Measurements from ENCODE around the gene P2RX6.

The P2RX6 gene

DNA sequence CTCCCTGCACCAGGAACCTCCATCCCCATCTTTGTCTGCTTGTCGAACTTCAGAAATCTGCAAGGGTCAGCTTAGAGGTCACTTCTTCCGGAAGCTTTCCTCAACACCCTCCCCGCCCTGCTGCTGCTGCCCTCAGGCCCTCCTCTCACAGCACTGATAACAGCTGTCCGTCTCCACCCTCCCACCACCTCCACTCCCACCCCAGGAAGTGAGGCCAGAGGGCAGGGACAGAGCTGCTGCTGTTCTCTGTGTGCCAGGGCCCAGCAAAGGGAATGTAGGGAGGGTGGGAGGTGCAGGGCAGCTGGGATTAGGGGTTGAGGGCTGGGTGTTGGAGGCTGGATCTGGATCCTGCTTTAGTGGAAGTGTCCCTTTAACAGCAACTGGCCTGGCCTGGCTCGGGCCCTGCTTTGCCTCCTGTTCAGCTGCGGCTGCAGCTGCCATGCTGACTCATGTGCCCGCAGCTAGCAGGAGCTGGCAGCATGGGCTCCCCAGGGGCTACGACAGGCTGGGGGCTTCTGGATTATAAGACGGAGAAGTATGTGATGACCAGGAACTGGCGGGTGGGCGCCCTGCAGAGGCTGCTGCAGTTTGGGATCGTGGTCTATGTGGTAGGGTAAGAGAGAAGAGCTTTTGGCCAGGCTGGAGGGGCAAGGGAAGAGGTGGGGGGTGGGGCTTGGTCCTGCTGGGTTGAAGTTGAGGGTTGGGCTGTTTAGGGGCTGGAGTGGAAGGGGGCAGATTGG, at the start of gene P2RX6:
P2RX6 (plus strand) TSS at position 440 of the 740 bp plus-strand sequence; CDS start at position 450, 10 bp downstream.
- in situ Hi-C loops (cut with HindIII; ENCODE audit: low sequenced_read_pairs), result no loop called here
- peak within 1 kb of the TSS; percentile 55 for H3K4me3 ChIP-seq (ENCODE audit: low read depth, low read length)
- DNase-seq (ENCODE audit: low read depth, low spot score), result peak; percentile 37
- TF ChIP-seq, protein P1, sequence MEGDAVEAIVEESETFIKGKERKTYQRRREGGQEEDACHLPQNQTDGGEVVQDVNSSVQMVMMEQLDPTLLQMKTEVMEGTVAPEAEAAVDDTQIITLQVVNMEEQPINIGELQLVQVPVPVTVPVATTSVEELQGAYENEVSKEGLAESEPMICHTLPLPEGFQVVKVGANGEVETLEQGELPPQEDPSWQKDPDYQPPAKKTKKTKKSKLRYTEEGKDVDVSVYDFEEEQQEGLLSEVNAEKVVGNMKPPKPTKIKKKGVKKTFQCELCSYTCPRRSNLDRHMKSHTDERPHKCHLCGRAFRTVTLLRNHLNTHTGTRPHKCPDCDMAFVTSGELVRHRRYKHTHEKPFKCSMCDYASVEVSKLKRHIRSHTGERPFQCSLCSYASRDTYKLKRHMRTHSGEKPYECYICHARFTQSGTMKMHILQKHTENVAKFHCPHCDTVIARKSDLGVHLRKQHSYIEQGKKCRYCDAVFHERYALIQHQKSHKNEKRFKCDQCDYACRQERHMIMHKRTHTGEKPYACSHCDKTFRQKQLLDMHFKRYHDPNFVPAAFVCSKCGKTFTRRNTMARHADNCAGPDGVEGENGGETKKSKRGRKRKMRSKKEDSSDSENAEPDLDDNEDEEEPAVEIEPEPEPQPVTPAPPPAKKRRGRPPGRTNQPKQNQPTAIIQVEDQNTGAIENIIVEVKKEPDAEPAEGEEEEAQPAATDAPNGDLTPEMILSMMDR (IDR thresholded peaks at IDR 0.05; ENCODE audit: low read depth, low read length), result no peak

DNA sequence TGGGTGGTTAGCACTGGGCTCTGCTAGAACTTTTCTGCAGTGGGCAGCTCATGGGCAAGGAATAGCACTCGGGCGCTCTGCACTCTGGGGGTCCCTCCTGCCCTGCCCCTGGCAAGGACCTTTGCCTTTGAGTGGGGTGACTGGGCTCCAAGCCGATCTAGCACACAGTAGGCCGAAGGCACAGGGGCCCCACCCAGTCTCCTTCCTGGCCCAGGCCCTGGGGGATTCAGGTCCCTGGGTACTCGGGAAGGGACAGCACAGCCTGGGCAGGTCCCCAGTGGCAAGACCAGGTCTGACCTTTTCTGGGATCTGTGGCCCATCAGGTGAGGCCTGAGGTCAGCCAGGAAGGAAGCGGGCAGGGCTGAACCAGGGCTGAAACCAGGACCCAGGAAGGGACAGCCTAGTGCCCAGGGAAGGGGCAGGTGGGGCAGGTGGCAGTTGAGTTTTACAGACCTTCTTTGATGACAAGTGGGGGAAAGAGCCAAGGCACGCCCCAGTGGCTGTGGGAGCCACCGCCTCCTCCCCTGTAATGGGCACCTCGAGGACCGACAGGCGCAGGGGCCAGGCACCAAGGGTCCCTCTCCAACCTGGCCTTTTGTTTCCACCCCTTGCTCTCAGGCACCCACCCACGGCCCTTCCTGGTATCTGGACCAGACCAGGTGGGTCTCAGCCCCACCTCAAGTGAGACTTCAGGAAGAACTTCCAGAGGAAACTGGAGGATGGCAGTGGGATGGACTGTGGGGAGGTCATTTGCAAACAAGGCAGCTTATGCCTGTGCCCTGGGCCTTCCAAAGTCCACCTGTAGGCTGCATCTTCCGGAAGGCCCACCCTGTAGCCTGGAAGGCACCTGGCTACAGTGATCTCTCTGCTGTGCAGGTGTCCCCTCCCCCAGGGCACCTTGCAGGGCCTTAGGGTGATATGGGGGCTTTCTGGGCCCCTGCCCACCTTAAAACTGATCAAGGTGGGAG, 48.8 kb upstream of the P2RX6 start:
- in situ Hi-C loops (cut with HindIII; ENCODE audit: low sequenced_read_pairs), result no loop called here
- H3K4me3 ChIP-seq (ENCODE audit: low read depth, low read length), result no peak overlapping the region
- TF ChIP-seq, protein P1 (IDR thresholded peaks at IDR 0.05; ENCODE audit: low read depth, low read length), result no peak
- no peak for DNase-seq (ENCODE audit: low read depth, low spot score)

DNA sequence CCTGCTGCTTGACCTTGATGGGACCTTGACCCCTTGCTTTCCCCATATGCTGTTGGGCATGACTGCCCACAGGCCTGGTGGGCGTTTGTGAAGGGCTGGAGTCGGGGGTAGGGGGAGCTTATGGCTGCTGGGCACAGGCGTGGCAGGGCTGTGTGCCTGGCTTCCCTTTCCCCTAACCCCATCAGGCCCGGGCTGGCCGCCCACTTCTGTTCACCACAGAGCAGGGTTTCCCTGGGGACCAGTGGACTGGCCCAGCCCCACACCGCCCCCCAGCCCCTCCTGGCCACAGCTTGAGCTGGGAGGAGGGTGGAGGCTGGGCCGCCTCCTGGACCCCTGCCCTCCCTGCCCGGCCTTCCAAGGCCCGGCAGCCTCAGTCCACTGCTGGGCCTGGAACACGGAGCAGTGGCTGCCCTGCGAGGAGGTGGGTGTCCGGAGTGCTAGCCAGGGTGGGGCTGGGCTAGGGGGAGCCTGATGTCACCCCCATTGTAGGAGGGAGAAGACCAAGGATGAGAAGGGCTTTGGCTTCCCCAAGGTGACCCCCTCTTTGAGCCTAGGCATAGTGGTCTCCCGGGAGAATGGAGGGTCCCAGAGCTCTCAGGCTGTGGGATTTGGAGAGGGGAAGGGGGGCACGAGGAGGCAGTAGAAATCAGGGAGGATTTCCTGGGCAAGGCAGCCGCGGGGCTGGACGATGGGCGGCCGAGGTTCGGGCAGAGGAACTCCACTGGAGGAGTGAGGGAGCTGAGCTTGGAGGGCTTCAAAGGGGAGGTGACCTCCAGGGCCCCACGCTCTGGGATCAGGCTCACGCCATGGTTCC, 47.9 kb upstream of the P2RX6 start, which contains the start of gene AIFM3:
AIFM3 (plus strand) TSS at position 373 of the 814 bp plus-strand sequence. CDS start 690 bp downstream, outside the sequence.
- DNase-seq (ENCODE audit: low read depth, low spot score), result no peak
- in situ Hi-C loops (cut with HindIII; ENCODE audit: low sequenced_read_pairs), result no loop called here
- TF ChIP-seq, protein P1 (IDR thresholded peaks at IDR 0.05; ENCODE audit: low read depth, low read length), result no peak
- H3K4me3 ChIP-seq (ENCODE audit: low read depth, low read length), result no peak within 1 kb of the TSS

DNA sequence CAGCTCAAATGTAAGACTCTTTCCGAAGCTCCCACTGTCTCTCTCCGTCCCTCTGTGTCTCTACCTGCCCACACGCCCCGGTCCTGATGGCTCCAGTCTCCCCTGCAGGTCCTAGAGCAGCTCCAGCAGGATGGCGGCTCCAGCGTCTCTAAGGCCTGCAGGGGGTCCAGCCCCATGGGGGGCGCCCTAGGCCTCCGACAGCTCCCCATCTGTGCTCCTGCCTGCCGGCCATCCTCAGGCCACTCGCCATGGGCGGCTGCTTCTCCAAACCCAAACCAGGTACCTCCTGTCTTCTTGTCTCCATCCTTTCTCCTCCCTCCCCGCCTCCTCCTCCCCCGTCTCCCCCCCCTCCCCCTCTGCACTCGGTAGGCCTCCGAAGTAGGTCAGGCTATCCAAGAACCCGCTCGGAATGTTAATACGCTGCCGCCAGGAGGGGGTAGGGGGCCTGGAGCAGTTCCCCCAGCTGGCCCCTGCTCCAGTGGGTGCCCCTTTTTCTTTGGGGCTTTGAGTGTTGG, 47.2 kb upstream of the P2RX6 start:
- no peak for DNase-seq (ENCODE audit: low read depth, low spot score)
- H3K4me3 ChIP-seq (ENCODE audit: low read depth, low read length), result no peak overlapping the region
- TF ChIP-seq, protein P1 (IDR thresholded peaks at IDR 0.05; ENCODE audit: low read depth, low read length), result no peak
- in situ Hi-C loops (cut with HindIII; ENCODE audit: low sequenced_read_pairs), result no loop called here

DNA sequence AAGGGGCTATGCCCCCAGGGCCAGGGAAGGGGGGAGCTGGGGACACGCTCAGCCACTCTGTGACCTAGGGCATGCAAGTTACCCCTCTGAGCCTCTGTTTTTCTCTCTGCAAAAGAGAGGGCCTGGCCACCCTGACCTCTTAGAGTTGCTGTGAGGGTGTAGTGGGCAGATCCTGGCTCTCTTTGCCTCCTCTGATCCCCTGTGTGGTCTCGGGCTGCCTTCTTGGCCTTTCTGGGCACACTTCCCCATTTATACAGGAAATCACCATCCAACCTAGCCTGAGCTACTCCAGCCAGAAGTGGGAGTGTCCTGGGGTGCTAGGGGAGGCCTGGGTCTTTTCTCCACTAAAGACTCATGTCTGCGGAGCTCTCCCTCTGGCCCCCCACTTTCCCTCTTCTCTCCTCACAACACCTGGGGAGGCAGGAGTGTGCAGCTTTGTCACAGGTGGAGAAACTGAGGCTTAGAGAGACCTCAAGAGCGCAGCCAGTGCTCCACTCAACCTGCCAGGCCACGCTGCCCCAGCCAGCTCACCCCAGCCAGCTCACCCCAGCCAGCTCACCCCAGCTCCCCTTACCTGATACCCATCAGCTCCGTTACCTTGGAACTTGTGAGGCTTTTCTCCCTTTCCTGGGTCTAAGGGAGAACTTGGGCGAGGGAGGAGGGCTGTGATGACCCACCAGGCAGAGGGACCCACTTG, 46.5 kb upstream of the P2RX6 start:
- DNase-seq (ENCODE audit: low read depth, low spot score), result no peak
- in situ Hi-C loops (cut with HindIII; ENCODE audit: low sequenced_read_pairs), result no loop called here
- TF ChIP-seq, protein P1 (IDR thresholded peaks at IDR 0.05; ENCODE audit: low read depth, low read length), result no peak
- no peak overlapping the region for H3K4me3 ChIP-seq (ENCODE audit: low read depth, low read length)

Data from astrocyte of the spinal cord (primary cell).